Measurements from ENCODE around the gene C10orf88. TPM values are rescaled to one million over a fixed set of nuclear protein-coding genes. Genes with fewer than 3 reads are reported as not detected.

Gene C10orf88
- total and polyA plus RNA-seq, 9 of the 15 experiments (the other 6 are each of a cell fraction or from before 2014, with no cell fraction given), result 2.5 to 9.6 (median 7.5) TPM

GRCh38 chr10:122911889-122912484 lies 42.0 kb downstream of the C10orf88 start (continued):
- TF ChIP-seq REST (IDR thresholded peaks at IDR 0.05; ENCODE audit: borderline replicate concordance) (peak; percentile 100), REST (CRISPR knock-in tag; IDR thresholded peaks at IDR 0.05; ENCODE audit: low read depth) (peak; percentile 99), SPI1 (IDR thresholded peaks at IDR 0.05; ENCODE audit: borderline replicate concordance, low read depth, low read length) (no peak), NKRF (IDR thresholded peaks at IDR 0.05; ENCODE audit: borderline replicate concordance) (0 out of 2 replicates have a peak, but pooled peaks have one; percentile 37), IRF1 (CRISPR knock-in tag; IDR thresholded peaks at IDR 0.05; ENCODE audit: borderline replicate concordance) (peak; percentile 99; the same call in 1 of the 2 replicates), USF1 (CRISPR knock-in tag; IDR thresholded peaks at IDR 0.05) (peak; percentile 37; the same call in 1 of the 2 replicates), SREBF2 (CRISPR knock-in tag; IDR thresholded peaks at IDR 0.05) (peak; percentile 96; the same call in 1 of the 2 replicates), TBP (optimal IDR thresholded peaks at IDR 0.05; ENCODE audit: low read depth, low read length) (no peak), BACH1 (tag; IDR thresholded peaks at IDR 0.05) (peak; percentile 87), ELF4 (CRISPR knock-in tag; IDR thresholded peaks at IDR 0.05) (no peak), BCL6 (CRISPR knock-in tag; IDR thresholded peaks at IDR 0.05) (0 out of 2 replicates have a peak, but pooled peaks have one; percentile 37), LEF1 (IDR thresholded peaks at IDR 0.05) (no peak), U2AF2 (optimal IDR thresholded peaks at IDR 0.05; ENCODE audit: low read depth, low read length) (no peak), SMAD2 (IDR thresholded peaks at IDR 0.05; ENCODE audit: low read depth, low read length) (no peak), KAT7 (CRISPR knock-in tag; IDR thresholded peaks at IDR 0.05; ENCODE audit: borderline replicate concordance) (peak; percentile 96; the same call in 1 of the 2 replicates)
